LNCAP (cell line): Measurements from ENCODE around the gene TUBA1A.

Experiments used
- CTCF ChIP-seq: fragments of 450-650 bp; IDR thresholded peaks from 2 replicates; pipeline ENCODE4 v1.5.1; 2017; ENCODE audit warnings: mild to moderate bottlenecking

The TUBA1A gene

DNA sequence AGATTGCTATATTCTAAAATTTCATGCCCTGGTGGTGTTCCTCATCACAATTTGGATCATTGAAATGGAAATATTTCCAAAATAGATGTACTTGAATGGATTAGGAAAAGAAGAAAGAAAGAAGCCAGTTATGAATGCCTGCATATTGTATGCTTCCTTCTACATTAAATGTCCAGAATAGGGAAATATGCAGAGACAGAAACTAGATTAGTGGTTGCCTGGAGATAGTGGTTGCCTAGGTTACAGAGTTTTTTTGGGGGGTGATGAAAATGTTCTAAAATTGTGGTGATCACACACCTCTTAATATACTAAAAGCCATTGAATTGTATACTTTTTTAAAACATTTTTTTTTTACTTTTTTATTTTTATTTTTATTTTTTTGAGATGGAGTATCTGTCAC, 18.0 kb downstream of the TUBA1A start:
- TF ChIP-seq CTCF: no peak

DNA sequence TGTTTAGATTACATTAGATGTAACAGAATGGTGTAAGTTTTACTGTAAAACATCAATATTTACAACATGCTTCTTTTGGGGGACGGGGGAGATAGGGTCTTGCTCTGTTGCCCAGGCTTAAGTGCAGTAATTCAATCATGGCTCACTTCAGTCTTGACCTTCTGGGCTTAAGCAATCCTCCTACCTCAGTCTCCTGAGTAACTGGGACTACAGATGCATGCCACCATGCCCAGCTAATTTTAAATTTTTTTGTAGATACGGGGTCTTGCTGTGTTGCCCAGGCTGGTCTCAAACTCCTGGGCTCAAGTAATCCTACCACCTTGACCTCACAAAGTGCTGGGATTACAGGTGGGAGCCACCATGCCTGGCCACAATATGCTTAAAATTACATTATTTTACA, 23.8 kb downstream of the TUBA1A start:
- no peak for TF ChIP-seq CTCF

- no peak for TF ChIP-seq CTCF
These were observed 27.6 kb downstream of the TUBA1A start for GRCh38 chr12:49161092-49161795.

- TF ChIP-seq CTCF: no peak
These were observed 28.5 kb downstream of the TUBA1A start for GRCh38 chr12:49160399-49160798.

GRCh38 chr12:49154221-49154620, 34.7 kb downstream of the TUBA1A start:
- no peak for TF ChIP-seq CTCF

GRCh38 chr12:49147384-49147783, 41.5 kb downstream of the TUBA1A start:
- TF ChIP-seq CTCF: no peak

DNA sequence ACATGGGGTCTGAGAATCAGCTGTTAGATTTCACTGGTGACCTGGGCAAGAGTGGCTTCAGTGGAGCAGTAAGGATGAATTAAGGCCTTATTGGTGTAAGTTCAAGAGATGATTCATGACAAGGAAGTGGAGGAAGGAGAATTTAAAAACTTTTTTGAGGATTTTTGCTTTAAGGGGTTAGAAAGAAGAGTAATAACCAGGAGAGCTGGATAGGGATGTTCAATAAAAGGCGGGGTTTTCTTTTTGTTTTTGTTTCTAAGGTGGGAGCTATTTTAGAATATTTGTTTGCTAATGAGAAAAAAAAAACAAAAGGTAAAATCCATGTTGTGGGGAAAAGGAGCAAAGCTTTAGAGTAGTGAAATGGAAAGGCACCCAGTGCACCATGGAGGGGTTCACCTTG, 42.5 kb downstream of the TUBA1A start:
- no peak for TF ChIP-seq CTCF

DNA sequence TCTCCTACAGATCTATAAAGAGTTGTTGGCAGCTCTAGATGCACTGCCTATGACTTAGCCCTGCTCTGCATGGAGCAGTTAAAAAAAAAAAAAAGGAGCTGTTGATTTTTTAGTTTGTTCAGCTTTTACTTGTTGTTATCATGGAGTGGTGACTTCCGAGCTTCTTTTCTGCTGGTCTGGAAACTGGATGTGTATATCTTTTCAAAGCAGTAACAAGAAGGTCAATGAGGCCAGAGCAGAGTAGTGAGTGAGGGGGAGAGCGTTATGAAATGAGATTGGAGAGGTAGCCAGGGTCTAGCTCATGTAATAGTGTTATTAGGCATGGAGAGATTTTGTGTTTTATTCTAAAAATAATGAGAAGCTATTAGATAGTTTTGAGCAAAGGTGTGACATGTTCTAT, 44.5 kb downstream of the TUBA1A start:
- no peak for TF ChIP-seq CTCF
